SK-N-MC (cell line): ENCODE data around the gene UPF1.

Source experiments
- EZH2 ChIP-seq: fragments of 200-600 bp; sonication (generic); IDR thresholded peaks from one replicate; pipeline ENCODE4 v1.6.1; 2017; ENCODE audit warnings: antibody characterized with exemption
- POLR2AphosphoS5 ChIP-seq: IDR thresholded peaks from 2 replicates; pipeline ENCODE4 v1.6.1; 2012; ENCODE audit warnings: mild to moderate bottlenecking, low read depth, low read length, borderline replicate concordance

GRCh38 chr19:18913466-18913865, 81.7 kb downstream of the UPF1 start:
- TF ChIP-seq POLR2AphosphoS5 (no peak), EZH2 (no peak)
